PC-9 (cell line): ENCODE data around the gene ITIH3. TPM values are rescaled to one million over a fixed set of nuclear protein-coding genes. Genes with fewer than 3 reads are reported as not detected.

Source experiments
- BruUV-seq: library from RNA; stranded (reverse); fragments of 400-500 nt; replicated peaks from 2 replicates; lab custom pipeline; 2021; lab: Mats Ljungman, UMichigan
- CTCF ChIA-PET: fragments of 300-600 bp; sonication (Branson Sonifier 250); formaldehyde crosslinking; loops from one replicate; lab custom pipeline; 2022; ENCODE audit warnings: antibody characterized with exemption; lab: Charles Lee
- POLR2A ChIA-PET: fragments of 300-600 bp; sonication (Branson Sonifier 250); formaldehyde crosslinking; loops from one replicate; lab custom pipeline; 2022; ENCODE audit warnings: antibody characterized with exemption; ENCODE audit not compliant: unreplicated experiment; lab: Charles Lee
- DNase-seq, 2 experiments: peaks; one replicate each; pipeline versions ENCODE4 v3.0.0 to v3.0.0-alpha.2; 2015 to 2022; ENCODE audit warnings: mixed read lengths in 1 of 2
- H2AFZ ChIP-seq: fragments of 200-600 bp; sonication (generic); 2 replicates; pipeline ENCODE4 v1.8.1; 2017; ENCODE audit warnings: antibody characterized with exemption
- H3F3A ChIP-seq: fragments of 200-600 bp; sonication (generic); 2 replicates; pipeline ENCODE4 v1.8.1; 2017; ENCODE audit warnings: antibody characterized with exemption, mild to moderate bottlenecking, low read depth; ENCODE audit not compliant: insufficient read depth
- H3K27ac ChIP-seq: fragments of 200-600 bp; sonication (generic); 2 replicates; pipeline ENCODE4 v1.6.1; 2016; ENCODE audit warnings: mixed run types
- H3K27me3 ChIP-seq: fragments of 200-600 bp; sonication (generic); 2 replicates; pipeline ENCODE4 v1.6.1; 2016; ENCODE audit warnings: low read depth, mixed run types; ENCODE audit not compliant: insufficient read depth
- H3K36me3 ChIP-seq: fragments of 200-600 bp; sonication (generic); 2 replicates; pipeline ENCODE4 v1.6.1; 2016; ENCODE audit warnings: low read depth, mixed run types
- H3K4me1 ChIP-seq: fragments of 200-600 bp; sonication (generic); replicated peaks from 2 replicates; pipeline ENCODE4 v1.6.1; 2016; ENCODE audit warnings: mixed run types; ENCODE audit not compliant: insufficient read depth
- H3K4me2 ChIP-seq: fragments of 200-600 bp; sonication (generic); 2 replicates; pipeline ENCODE4 v1.6.1; 2017; ENCODE audit warnings: mixed run types
- H3K4me3 ChIP-seq: fragments of 200-600 bp; sonication (generic); 2 replicates; pipeline ENCODE4 v1.6.1; 2016; ENCODE audit warnings: mixed run types
- H3K79me2 ChIP-seq: fragments of 200-600 bp; sonication (generic); 2 replicates; pipeline ENCODE4 v1.6.1; 2017; ENCODE audit warnings: low read depth, mixed run types
- H3K9me2 ChIP-seq: fragments of 200-600 bp; sonication (generic); 2 replicates; pipeline ENCODE4 v1.8.1; 2017; ENCODE audit warnings: mild to moderate bottlenecking; ENCODE audit not compliant: insufficient read depth
- H3K9me3 ChIP-seq: fragments of 200-600 bp; sonication (generic); 2 replicates; pipeline ENCODE4 v1.8.1; 2016; ENCODE audit warnings: low read depth; ENCODE audit not compliant: insufficient read depth
- H4K20me1 ChIP-seq: fragments of 200-600 bp; sonication (generic); 2 replicates; pipeline ENCODE4 v1.8.1; 2017; ENCODE audit not compliant: insufficient read depth
- CTCF ChIP-seq: fragments of 200-600 bp; sonication (generic); conservative IDR thresholded peaks from 2 replicates; pipeline ENCODE4 v1.6.1; 2017; ENCODE audit warnings: mixed run types, antibody characterized with exemption, mild to moderate bottlenecking, moderate library complexity
- EZH2 ChIP-seq: fragments of 200-600 bp; sonication (generic); IDR thresholded peaks from 2 replicates; pipeline ENCODE4 v1.8.0; 2017; ENCODE audit warnings: antibody characterized with exemption, low read depth
- intact Hi-C: fragments of 100-400 bp; cut with micrococcal nuclease; formaldehyde crosslinking; loops from one replicate; pipeline ENCODE4 v1.10.0; 2022; ENCODE audit not compliant: unreplicated experiment
- total RNA-seq: library from RNA; stranded (reverse); gene quantifications from 2 replicates; pipeline ENCODE4 v1.2.3, GENCODE V29; 2021

The ITIH3 gene
- total RNA-seq, 1 experiment from 2014 or later = not detected

GRCh38 chr3:52848617-52849016 lies 54.0 kb downstream of the ITIH3 start:
- BruUV-seq = no TSS peak
- DNase-seq = no peak
- Histone ChIP-seq H3K4me2 (no peak overlapping the region), H2AFZ (no peak overlapping the region), H3K36me3 (no peaks in the 10 kb centered on the region), H3K9me2 (no peaks in the 10 kb centered on the region), H3K27me3 (no peaks in the 10 kb centered on the region), H3K4me1 (no peaks in the 10 kb centered on the region), H3K4me3 (no peak overlapping the region), H3K27ac (no peak overlapping the region), H3K79me2 (no peaks in the 10 kb centered on the region), H3F3A (no peaks in the 10 kb centered on the region), H3K9me3 (no peaks in the 10 kb centered on the region), H4K20me1 (0 out of 2 replicates have a peak, but pooled peaks cover 3% of the 10 kb centered on the region)
- intact Hi-C loops = no loop called here
- CTCF ChIA-PET = no interaction called here
- TF ChIP-seq CTCF (no peak), EZH2 (no peak)
- POLR2A ChIA-PET = no interaction called here

GRCh38 chr3:52849656-52850055 lies 55.1 kb downstream of the ITIH3 start:
- no TSS peak for BruUV-seq
- intact Hi-C loops = no loop called here
- Histone ChIP-seq H2AFZ (no peak overlapping the region), H3K79me2 (no peaks in the 10 kb centered on the region), H3K27me3 (no peaks in the 10 kb centered on the region), H4K20me1 (0 out of 2 replicates have a peak, but pooled peaks cover 3% of the 10 kb centered on the region), H3K4me3 (no peak overlapping the region), H3K27ac (no peak overlapping the region), H3F3A (no peaks in the 10 kb centered on the region), H3K9me2 (no peaks in the 10 kb centered on the region), H3K9me3 (no peaks in the 10 kb centered on the region), H3K4me1 (no peaks in the 10 kb centered on the region), H3K36me3 (no peaks in the 10 kb centered on the region), H3K4me2 (no peak overlapping the region)
- ChIA-PET CTCF (no interaction called here), POLR2A (no interaction called here)
- TF ChIP-seq CTCF (no peak), EZH2 (no peak)
- DNase-seq = no peak

- POLR2A ChIA-PET = no interaction called here
- Histone ChIP-seq H2AFZ (no peak overlapping the region), H3K4me1 (no peaks in the 10 kb centered on the region), H3K4me2 (no peak overlapping the region), H3K9me2 (no peaks in the 10 kb centered on the region), H4K20me1 (0 out of 2 replicates have a peak, but pooled peaks cover 3% of the 10 kb centered on the region), H3K36me3 (no peaks in the 10 kb centered on the region), H3K9me3 (no peaks in the 10 kb centered on the region), H3K4me3 (no peak overlapping the region), H3K27ac (no peak overlapping the region), H3K79me2 (no peaks in the 10 kb centered on the region), H3F3A (no peaks in the 10 kb centered on the region), H3K27me3 (no peaks in the 10 kb centered on the region)
- CTCF ChIA-PET = interaction anchor here (0.6 kb wide), 1 partner anchor 347 kb away, joined by 6 read pairs; no protein-coding TSS in a partner anchor
- BruUV-seq = no TSS peak
- DNase-seq = peak; percentile 38 to 44
- intact Hi-C loops = loop anchor here (1.0 kb wide), 1 partner anchor 221 kb away; no protein-coding TSS in a partner anchor
- TF ChIP-seq EZH2 = no peak
- peak; percentile 73 for TF ChIP-seq CTCF
Measured at GRCh38 chr3:52851348-52851747, 56.8 kb downstream of the ITIH3 start.
